ENCODE measurements around the gene IL17F.

Gene IL17F

GRCh38 chr6:52189974-52190373 is 54.3 kb downstream of the IL17F start:
- DNase-seq (ENCODE audit: low read depth) = no peak

- no peak for DNase-seq (ENCODE audit: low read depth)
Observed at GRCh38 chr6:52187098-52187497, 57.2 kb downstream of the IL17F start.

Measured in GM04503 (cell line).